Upper lobe of right lung (tissue), 1 donor: ENCODE measurements around the gene CAMTA1. TPM values are rescaled to one million over a fixed set of nuclear protein-coding genes. Genes with fewer than 3 reads are reported as not detected.
A peak's percentile ranks its signal among the peaks of the same experiment; 100 is the strongest.
"Not testable (repeated sequence)": the region's sequence is repeated elsewhere in the genome, so short reads cannot be mapped to it uniquely, and the experiment has no call there.

Source experiments
- ATAC-seq: fragments of 200-7000 bp; cut with Tn5 transposase; one replicate; pipeline ENCODE4 v1.9.1; 2020; ENCODE audit warnings: mild to moderate bottlenecking, moderate library complexity
- DNase-seq: peaks from one replicate; pipeline ENCODE4 v3.0.0-alpha.2; 2020
- H3K27ac ChIP-seq: fragments of 200-600 bp; one replicate; pipeline ENCODE4 v1.8.0; 2022
- H3K27me3 ChIP-seq: fragments of 200-600 bp; one replicate; pipeline ENCODE4 v1.8.0; 2022; ENCODE audit warnings: mild to moderate bottlenecking
- H3K36me3 ChIP-seq: fragments of 200-600 bp; one replicate; pipeline ENCODE4 v1.8.0; 2022
- H3K4me1 ChIP-seq: fragments of 200-600 bp; one replicate; pipeline ENCODE4 v1.8.0; 2022
- H3K4me3 ChIP-seq: fragments of 200-600 bp; one replicate; pipeline ENCODE4 v1.8.0; 2022; ENCODE audit warnings: mild to moderate bottlenecking
- H3K9me3 ChIP-seq: fragments of 200-600 bp; one replicate; pipeline ENCODE4 v1.8.0; 2022
- CTCF ChIP-seq: fragments of 200-600 bp; IDR thresholded peaks from one replicate; pipeline ENCODE4 v1.8.0; 2022; ENCODE audit warnings: antibody characterized with exemption
- intact Hi-C: fragments of 100-400 bp; cut with DNase I; formaldehyde crosslinking; loops from one replicate; pipeline ENCODE4 v1.11.0; 2022
- total RNA-seq: library from RNA; stranded (reverse); fragmentation: NEBNext Ultra II Directional; extraction: Animal tissue kit (Norgen Biotek cat#: 25700); gene quantifications from one replicate; pipeline ENCODE4 v1.2.1, GENCODE V29; 2021
- donor health status: DM: no; HTN: yes; CAD: no; lungs with severe emphysema.

The CAMTA1 gene
- total RNA-seq, 1 donor from 2014 or later: 63.4 TPM

- Histone ChIP-seq H3K4me3 (no peak overlapping the region), H3K36me3 (no peaks in the 10 kb centered on the region), H3K4me1 (no peaks in the 10 kb centered on the region), H3K27ac (no peak overlapping the region), H3K27me3 (no peaks in the 10 kb centered on the region), H3K9me3 (no peaks in the 10 kb centered on the region)
- intact Hi-C loops: no loop called here
- DNase-seq (no peak), ATAC-seq (no peak)
- TF ChIP-seq CTCF: no peak
These were observed 624.9 kb downstream of the CAMTA1 start for GRCh38 chr1:7410156-7410555.

GRCh38 chr1:7417618-7418017 is 632.4 kb downstream of the CAMTA1 start:
- H3K9me3 ChIP-seq, H3K27me3 ChIP-seq, intact Hi-C loops, H3K4me3 ChIP-seq, H3K36me3 ChIP-seq, H3K27ac ChIP-seq, ATAC-seq, H3K4me1 ChIP-seq, DNase-seq: not testable (repeated sequence)

- no peak overlapping the region for H3K27ac ChIP-seq
- H3K9me3 ChIP-seq: no peaks in the 10 kb centered on the region
- intact Hi-C loops: no loop called here
- H3K36me3 ChIP-seq: no peaks in the 10 kb centered on the region
- DNase-seq (peak; percentile 35), ATAC-seq (no peak)
- H3K27me3 ChIP-seq: no peaks in the 10 kb centered on the region
- H3K4me3 ChIP-seq: no peak overlapping the region
- TF ChIP-seq CTCF: no peak
- no peaks in the 10 kb centered on the region for H3K4me1 ChIP-seq
These were observed 633.3 kb downstream of the CAMTA1 start for GRCh38 chr1:7418442-7419080.

- ATAC-seq (no peak), DNase-seq (peak; percentile 44)
- Histone ChIP-seq H3K4me1 (no peaks in the 10 kb centered on the region), H3K27ac (no peak overlapping the region), H3K36me3 (no peaks in the 10 kb centered on the region), H3K4me3 (no peak overlapping the region), H3K9me3 (no peaks in the 10 kb centered on the region), H3K27me3 (no peaks in the 10 kb centered on the region)
- intact Hi-C loops: no loop called here
- no peak for TF ChIP-seq CTCF
These were observed 634.8 kb downstream of the CAMTA1 start for GRCh38 chr1:7420098-7420445.

GRCh38 chr1:7420470-7421100 is 635.3 kb downstream of the CAMTA1 start:
- DNase-seq (peak; percentile 26), ATAC-seq (no peak)
- H3K4me3 ChIP-seq: no peak overlapping the region
- no peaks in the 10 kb centered on the region for H3K4me1 ChIP-seq
- no peaks in the 10 kb centered on the region for H3K36me3 ChIP-seq
- no peak for TF ChIP-seq CTCF
- intact Hi-C loops: no loop called here
- H3K9me3 ChIP-seq: no peaks in the 10 kb centered on the region
- no peak overlapping the region for H3K27ac ChIP-seq
- H3K27me3 ChIP-seq: no peaks in the 10 kb centered on the region

- Histone ChIP-seq H3K36me3 (no peaks in the 10 kb centered on the region), H3K4me1 (no peaks in the 10 kb centered on the region), H3K27me3 (no peaks in the 10 kb centered on the region), H3K4me3 (no peak overlapping the region), H3K9me3 (no peaks in the 10 kb centered on the region), H3K27ac (no peak overlapping the region)
- TF ChIP-seq CTCF: no peak
- DNase-seq: peak; percentile 48
- intact Hi-C loops: no loop called here
- no peak for ATAC-seq
These were observed 636.3 kb downstream of the CAMTA1 start for GRCh38 chr1:7421471-7422075.
